ENCODE results near the gene PRKG1. TPM values are rescaled to one million over a fixed set of nuclear protein-coding genes. Genes with fewer than 3 reads are reported as not detected.

PRKG1 gene
- total RNA-seq, 2 donors from 2014 or later: 1.3 to 2.7 TPM

- Mint-ChIP-seq H3K4me3 (no peak overlapping the region), H3K27me3 (ENCODE audit: insufficient read depth) (no peaks in the 10 kb centered on the region), H3K27ac (no peak overlapping the region), H3K9me3 (no peaks in the 10 kb centered on the region), H3K36me3 (ENCODE audit: low read depth) (no peaks in the 10 kb centered on the region), H3K4me1 (peaks cover 10% of the 10 kb centered on the region)
- Histone ChIP-seq H3K36me3 (ENCODE audit: control insufficient read depth, insufficient read depth, low read length) (no peaks in the 10 kb centered on the region), H3K27me3 (ENCODE audit: control insufficient read depth, insufficient read depth, low read length, poor library complexity, severe bottlenecking) (no peaks in the 10 kb centered on the region), H3K9me3 (ENCODE audit: control insufficient read depth, low read length) (no peaks in the 10 kb centered on the region), H3K4me1 (ENCODE audit: control insufficient read depth, insufficient read depth, low read length) (no peaks in the 10 kb centered on the region), H3K9ac (ENCODE audit: extremely low read depth, low read length, poor library complexity, severe bottlenecking) (no peak overlapping the region), H3K4me3 (ENCODE audit: low read length) (no peak overlapping the region), H3K27ac (ENCODE audit: low read depth, low read length) (no peak overlapping the region)
- 95% methylated on average over 1 of the region's 1 CpG; no CpG with 5 or more reads in 1 of the 2 experiments for WGBS, 2 experiments (ENCODE audit: insufficient coverage in 1 of 2, insufficient read length in 1 of 2)
- no peak for DNase-seq
- no peak for TF ChIP-seq CTCF (conservative IDR thresholded peaks at IDR 0.05)
Observed at GRCh38 chr10:52108236-52108635, 1033.9 kb downstream of the PRKG1 start.

GRCh38 chr10:52110576-52110975 is 1036.3 kb downstream of the PRKG1 start:
- TF ChIP-seq CTCF (conservative IDR thresholded peaks at IDR 0.05): no peak
- WGBS, 2 experiments (ENCODE audit: insufficient coverage in 1 of 2, insufficient read length in 1 of 2): 83 to 85% methylated on average over 5 of the region's 5 CpGs
- H3K4me1 ChIP-seq (ENCODE audit: control insufficient read depth, insufficient read depth, low read length): no peaks in the 10 kb centered on the region

GRCh38 chr10:52111101-52111891 is 1037.0 kb downstream of the PRKG1 start:
- peaks cover 10% of the 10 kb centered on the region for H3K4me1 Mint-ChIP-seq
- no peaks in the 10 kb centered on the region for H3K9me3 ChIP-seq (ENCODE audit: control insufficient read depth, low read length)
- 88% methylated on average over 2 of the region's 3 CpGs; no CpG with 5 or more reads in 1 of the 2 experiments for WGBS, 2 experiments (ENCODE audit: insufficient coverage in 1 of 2, insufficient read length in 1 of 2)
- H3K36me3 Mint-ChIP-seq (ENCODE audit: low read depth): no peaks in the 10 kb centered on the region
- no peak overlapping the region for H3K4me3 Mint-ChIP-seq
- no peak for DNase-seq
- no peaks in the 10 kb centered on the region for H3K27me3 ChIP-seq (ENCODE audit: control insufficient read depth, insufficient read depth, low read length, poor library complexity, severe bottlenecking)
- H3K9ac ChIP-seq (ENCODE audit: extremely low read depth, low read length, poor library complexity, severe bottlenecking): no peak overlapping the region
- no peak overlapping the region for H3K4me3 ChIP-seq (ENCODE audit: low read length)
- H3K4me1 ChIP-seq (ENCODE audit: control insufficient read depth, insufficient read depth, low read length): no peaks in the 10 kb centered on the region
- H3K27me3 Mint-ChIP-seq (ENCODE audit: insufficient read depth): no peaks in the 10 kb centered on the region
- no peaks in the 10 kb centered on the region for H3K9me3 Mint-ChIP-seq
- TF ChIP-seq CTCF (conservative IDR thresholded peaks at IDR 0.05): no peak
- H3K27ac Mint-ChIP-seq: no peak overlapping the region
- H3K27ac ChIP-seq (ENCODE audit: low read depth, low read length): no peak overlapping the region
- no peaks in the 10 kb centered on the region for H3K36me3 ChIP-seq (ENCODE audit: control insufficient read depth, insufficient read depth, low read length)

More at GRCh38 chr10:52110576-52110975, 1036.3 kb downstream of the PRKG1 start:
- Histone ChIP-seq H3K9ac (ENCODE audit: extremely low read depth, low read length, poor library complexity, severe bottlenecking) (no peak overlapping the region), H3K36me3 (ENCODE audit: control insufficient read depth, insufficient read depth, low read length) (no peaks in the 10 kb centered on the region), H3K9me3 (ENCODE audit: control insufficient read depth, low read length) (no peaks in the 10 kb centered on the region), H3K4me3 (ENCODE audit: low read length) (no peak overlapping the region), H3K27ac (ENCODE audit: low read depth, low read length) (no peak overlapping the region), H3K27me3 (ENCODE audit: control insufficient read depth, insufficient read depth, low read length, poor library complexity, severe bottlenecking) (no peaks in the 10 kb centered on the region)
- peaks cover 10% of the 10 kb centered on the region for H3K4me1 Mint-ChIP-seq
- no peak overlapping the region for H3K4me3 Mint-ChIP-seq
- no peak for DNase-seq
- H3K27me3 Mint-ChIP-seq (ENCODE audit: insufficient read depth): no peaks in the 10 kb centered on the region
- H3K36me3 Mint-ChIP-seq (ENCODE audit: low read depth): no peaks in the 10 kb centered on the region
- H3K9me3 Mint-ChIP-seq: no peaks in the 10 kb centered on the region
- H3K27ac Mint-ChIP-seq: no peak overlapping the region
